Measurements from ENCODE around the gene DEPP1.

DNA sequence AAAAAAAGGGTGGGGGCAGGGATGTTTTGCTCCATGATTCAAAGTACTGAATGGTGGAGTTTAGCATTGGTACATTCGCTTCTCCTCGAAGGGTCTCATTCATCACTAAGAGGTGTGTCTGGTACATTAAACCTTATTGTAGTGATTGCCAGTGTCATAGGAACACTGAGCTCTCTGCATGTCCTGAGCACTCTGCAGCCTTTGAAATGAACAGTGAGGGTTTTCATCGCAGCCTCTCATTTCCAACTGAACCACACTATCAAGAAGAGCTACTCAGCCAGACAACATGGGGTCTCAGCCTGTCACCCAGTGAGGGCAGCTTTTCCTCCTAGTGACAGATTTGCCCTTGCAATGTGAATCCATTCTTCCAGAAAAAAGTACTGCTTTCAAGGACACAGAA, 7.6 kb upstream of the DEPP1 start:
- TF ChIP-seq KLF16 (tag by site-specific recombination; IDR thresholded peaks at IDR 0.05): no peak
- TF ChIP-seq, protein P1, sequence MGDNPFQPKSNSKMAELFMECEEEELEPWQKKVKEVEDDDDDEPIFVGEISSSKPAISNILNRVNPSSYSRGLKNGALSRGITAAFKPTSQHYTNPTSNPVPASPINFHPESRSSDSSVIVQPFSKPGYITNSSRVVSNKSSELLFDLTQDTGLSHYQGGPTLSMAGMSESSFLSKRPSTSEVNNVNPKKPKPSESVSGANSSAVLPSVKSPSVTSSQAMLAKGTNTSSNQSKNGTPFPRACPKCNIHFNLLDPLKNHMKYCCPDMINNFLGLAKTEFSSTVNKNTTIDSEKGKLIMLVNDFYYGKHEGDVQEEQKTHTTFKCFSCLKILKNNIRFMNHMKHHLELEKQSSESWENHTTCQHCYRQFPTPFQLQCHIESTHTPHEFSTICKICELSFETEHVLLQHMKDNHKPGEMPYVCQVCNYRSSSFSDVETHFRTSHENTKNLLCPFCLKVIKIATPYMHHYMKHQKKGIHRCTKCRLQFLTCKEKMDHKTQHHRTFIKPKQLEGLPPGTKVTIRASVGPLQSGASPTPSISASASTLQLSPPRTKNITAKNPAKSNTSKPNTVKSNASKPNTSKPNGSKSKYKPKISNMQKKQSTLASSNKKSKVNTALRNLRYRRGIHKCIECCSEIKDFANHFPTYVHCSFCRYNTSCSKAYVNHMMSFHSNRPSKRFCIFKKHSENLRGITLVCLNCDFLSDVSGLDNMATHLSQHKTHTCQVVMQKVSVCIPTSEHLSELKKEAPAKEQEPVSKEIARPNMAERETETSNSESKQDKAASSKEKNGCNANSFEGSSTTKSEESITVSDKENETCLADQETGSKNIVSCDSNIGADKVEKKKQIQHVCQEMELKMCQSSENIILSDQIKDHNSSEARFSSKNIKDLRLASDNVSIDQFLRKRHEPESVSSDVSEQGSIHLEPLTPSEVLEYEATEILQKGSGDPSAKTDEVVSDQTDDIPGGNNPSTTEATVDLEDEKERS (tag by site-specific recombination; IDR thresholded peaks at IDR 0.05): no peak
- no peak for TF ChIP-seq ZNF140 (tag by site-specific recombination; IDR thresholded peaks at IDR 0.05)
